GM19452 (cell line): ENCODE data around the gene RMRP.
"Not testable (repeated sequence)": the region's sequence is repeated elsewhere in the genome, so short reads cannot be mapped to it uniquely, and the experiment has no call there.

ENCODE experiments used
- ATAC-seq: cut with Tn5 transposase; IDR thresholded peaks from one replicate; pipeline ENCODE4 v1.9.1; 2021; ENCODE audit not compliant: unreplicated experiment

Gene RMRP

DNA sequence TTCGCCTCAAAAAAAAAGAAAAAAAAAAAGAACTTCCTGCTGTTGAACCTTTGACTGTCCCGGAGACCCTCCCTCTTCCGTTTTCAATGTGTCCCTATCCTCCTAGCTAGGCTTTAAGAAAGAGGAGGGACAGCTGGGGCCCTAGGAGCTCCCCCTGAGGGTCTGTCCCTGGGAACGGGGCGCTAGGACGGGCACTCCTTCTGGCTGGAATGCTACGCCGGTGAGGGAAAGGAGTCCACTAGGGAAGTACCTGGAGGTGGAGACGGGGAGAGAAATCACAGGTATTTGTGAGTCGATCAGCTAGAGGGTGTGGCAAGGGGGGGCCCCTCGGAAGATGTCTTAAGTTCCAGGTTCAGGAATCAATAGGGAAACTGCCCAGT is 11.7 kb downstream of the RMRP start:
- no peak for ATAC-seq

- not testable (repeated sequence) for ATAC-seq
Observed at GRCh38 chr9:35645736-35646135, 12.1 kb downstream of the RMRP start.

DNA sequence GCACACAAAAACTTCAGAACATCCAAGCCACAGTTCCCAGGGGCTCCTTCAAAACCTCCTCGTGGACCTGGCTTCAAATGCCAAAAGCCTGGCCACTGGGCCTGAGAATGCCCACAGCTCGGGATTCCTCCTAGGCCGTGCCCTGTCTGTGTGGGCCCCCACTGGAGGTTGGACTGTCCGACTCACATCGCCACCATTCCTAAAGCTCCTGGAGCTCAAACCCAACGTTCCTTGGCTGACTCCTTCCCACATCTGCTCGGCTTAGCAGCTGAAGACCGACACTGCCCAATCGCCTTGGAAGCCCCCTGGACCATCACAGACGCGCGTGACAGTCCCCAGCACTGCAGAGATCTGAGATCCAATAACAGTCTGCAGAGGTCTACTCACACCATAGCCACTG is 14.8 kb downstream of the RMRP start:
- no peak for ATAC-seq

DNA sequence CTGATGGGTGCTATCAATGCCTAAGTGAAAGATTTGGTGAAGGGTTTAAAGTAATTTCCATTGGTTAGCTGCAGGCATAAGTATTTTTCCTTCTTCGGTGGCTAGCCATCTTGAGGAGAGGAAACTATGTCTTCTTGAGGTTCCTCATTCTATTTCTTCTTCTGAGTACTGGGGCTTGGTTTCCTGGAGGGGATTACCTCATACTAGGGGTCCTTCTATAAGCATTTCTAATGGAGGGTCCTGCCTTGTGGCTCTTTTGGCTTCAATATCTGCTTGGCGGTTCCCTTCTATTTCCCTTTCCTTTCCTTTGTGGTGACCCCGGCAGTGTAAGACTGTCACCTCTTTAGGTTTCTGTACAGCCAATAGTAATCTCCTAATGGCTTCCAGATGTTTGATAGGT is 16.3 kb downstream of the RMRP start:
- ATAC-seq: not testable (repeated sequence)

DNA sequence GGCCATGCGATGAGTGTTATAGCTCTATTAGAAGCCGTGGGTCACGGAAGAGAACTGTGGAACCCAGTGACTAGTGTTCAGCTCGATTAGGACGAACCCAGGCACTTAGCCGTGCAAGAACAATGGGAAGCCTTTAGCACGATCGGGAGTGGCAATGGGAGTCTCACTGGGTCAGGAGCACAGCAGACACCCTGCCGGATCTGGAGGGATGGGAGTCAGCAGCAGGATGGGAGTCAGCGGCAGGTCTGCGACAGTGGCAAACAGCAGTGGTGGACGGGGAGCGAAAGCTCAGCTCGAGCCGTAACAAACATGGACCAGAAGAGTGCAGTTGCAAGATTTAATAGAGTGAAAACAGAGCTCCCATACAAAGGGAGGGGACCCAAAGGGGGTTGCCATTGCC is 17.4 kb downstream of the RMRP start:
- not testable (repeated sequence) for ATAC-seq

DNA sequence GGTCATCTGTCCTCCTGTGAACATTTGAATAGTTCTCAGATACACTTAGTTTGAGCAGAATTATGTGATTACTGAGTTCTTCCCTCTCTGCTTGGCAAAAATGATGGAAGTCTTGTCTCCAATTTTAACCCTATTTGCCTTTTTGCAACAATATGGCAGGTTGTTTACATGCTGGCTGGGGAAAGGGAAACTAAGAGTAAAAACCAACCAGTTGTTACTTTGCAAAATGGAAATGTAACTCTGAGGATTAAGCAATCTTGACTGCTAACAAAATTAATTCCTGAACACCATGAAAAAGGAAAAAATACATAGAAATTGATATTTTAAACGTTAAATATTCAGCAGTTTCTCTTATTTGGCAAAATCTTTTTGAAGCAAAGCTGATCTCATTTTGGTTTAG is 18.2 kb downstream of the RMRP start:
- no peak for ATAC-seq

DNA sequence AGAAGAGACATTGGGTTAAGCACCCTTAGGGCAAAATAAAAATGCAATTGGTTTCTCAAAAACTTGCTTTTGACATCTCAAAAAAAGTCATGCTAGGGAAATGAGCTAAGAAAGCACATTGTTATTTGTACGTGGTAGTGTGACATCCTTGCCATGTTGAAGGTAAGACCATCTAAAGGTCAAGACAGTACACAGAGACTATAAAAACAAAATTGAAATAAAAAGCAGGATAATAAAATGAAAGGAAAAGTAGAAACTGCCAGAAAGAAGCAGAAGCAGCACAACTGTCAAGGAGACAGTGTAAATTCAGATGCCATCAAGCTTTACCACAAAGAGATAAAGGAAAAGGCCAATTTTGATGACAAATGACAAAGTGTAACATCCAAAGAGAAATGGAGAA is 18.6 kb downstream of the RMRP start:
- not testable (repeated sequence) for ATAC-seq

- ATAC-seq: not testable (repeated sequence)
Observed at GRCh38 chr9:35638751-35639150, 19.1 kb downstream of the RMRP start.

GRCh38 chr9:35637427-35637955 is 20.3 kb downstream of the RMRP start:
- not testable (repeated sequence) for ATAC-seq

DNA sequence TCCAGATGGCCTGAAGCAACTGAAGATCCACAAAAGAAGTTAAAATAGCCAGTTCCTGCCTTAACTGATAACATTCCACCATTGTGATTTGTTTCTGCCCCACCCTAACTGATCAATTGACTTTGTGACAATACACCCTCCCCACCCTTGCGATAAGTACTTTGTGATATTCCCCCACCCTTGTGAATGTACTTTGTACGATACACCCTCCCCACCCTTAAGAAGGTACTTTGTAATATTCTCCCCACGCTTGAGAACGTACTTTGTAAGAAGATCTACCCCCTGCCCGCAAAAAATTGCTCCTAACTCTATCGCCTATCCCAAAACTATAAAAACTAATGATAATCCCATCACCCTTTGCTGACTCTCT is 21.0 kb downstream of the RMRP start:
- ATAC-seq: not testable (repeated sequence)

GRCh38 chr9:35636135-35636876 is 21.5 kb downstream of the RMRP start:
- ATAC-seq: no peak

DNA sequence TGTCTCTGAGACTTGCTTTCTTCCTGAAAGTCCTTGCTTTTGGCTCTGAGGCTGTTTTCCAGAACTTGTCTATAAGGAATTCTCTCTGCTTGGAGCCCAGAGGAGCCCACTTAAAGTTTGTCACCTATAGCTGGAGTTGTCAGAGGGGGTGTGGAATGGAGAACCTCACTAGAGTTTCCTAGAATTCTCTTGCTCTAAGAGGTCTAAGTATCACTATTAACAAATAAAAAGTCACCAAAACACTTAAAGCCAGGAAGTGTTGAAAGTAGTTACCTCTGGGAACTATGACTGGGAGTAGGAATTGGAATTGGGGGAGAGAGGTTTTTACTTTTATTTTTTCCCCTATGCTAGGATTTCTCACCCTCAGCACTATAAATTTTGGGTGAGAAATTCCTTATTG is 22.1 kb downstream of the RMRP start:
- ATAC-seq: no peak

DNA sequence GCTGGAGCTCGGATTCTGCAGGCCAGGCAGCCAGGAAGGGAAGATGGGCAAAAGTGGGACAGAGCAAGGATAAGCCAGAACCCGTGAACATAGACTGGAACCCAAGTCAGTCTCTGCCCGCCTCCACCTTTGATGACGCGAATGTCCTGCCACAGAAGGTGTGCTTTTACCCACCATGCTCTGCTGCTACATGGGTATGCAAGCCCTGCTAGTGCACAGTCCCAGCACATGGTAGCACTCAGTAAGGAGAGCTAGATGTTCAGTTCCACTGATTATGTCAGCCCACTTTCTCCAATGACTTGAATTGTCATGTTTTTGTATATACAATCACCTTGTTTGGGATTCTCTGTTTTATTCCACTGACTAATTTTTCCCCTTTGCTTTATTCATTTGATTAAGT is 28.2 kb downstream of the RMRP start:
- no peak for ATAC-seq

DNA sequence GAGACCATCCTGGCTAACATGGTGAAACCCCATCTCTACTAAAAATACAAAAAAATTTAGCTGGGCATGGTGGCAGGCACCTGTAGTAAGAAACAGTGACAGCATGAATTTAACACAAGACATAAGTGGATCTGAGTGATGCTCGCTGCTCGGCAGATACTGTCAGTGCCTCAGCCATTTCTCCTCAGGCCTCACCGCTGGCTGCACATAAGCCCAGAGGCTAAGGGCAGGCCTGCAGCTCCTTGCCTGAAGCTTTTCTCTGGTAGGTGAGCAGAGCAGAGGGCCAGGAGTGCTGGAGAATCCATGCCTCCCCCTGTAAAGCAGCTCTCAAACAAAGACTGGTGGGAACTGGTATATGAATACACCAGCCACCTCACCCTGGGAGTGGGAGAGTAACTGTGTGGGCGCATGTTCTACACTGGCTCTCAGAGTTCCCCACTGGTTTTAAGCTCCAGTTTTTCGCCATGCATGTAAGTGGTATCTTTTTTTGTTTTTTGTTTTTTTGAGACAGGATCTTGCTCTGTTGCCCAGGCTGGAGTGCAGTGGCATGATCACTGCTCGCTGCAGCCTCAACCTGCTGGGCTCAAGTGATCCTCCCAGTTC is 29.3 kb downstream of the RMRP start:
- no peak for ATAC-seq

DNA sequence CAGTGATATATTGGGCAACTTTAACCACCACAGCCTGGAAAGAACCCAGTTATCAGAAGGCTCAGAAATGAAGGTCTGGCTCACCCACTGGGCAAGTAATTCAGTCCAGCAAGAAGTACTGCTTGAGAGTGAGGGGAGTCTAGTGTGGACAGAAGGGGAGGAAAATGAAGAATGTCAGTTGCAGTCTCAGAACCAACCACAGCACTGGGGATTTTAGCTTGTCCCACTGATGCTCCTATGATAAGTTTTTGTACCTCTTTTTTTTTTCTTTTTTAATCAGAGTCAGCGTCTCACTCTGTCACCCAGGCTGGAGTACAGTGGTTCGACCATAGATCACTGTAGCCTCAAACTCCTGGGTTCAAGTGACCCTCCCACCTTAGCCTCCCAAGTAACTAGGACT is 30.2 kb downstream of the RMRP start:
- ATAC-seq: no peak

- peak; percentile 64 for ATAC-seq
Observed at GRCh38 chr9:35619800-35620158, 38.0 kb downstream of the RMRP start.

- peak; percentile 55 for ATAC-seq
Observed at GRCh38 chr9:35618854-35619799, 38.7 kb downstream of the RMRP start.

GRCh38 chr9:35618325-35618727 is 39.5 kb downstream of the RMRP start, which contains the start of gene CD72:
Gene CD72, minus strand, starts transcription at chr9:35618413. Its CDS starts 110 bp downstream, at chr9:35618303.
- ATAC-seq: no peak

DNA sequence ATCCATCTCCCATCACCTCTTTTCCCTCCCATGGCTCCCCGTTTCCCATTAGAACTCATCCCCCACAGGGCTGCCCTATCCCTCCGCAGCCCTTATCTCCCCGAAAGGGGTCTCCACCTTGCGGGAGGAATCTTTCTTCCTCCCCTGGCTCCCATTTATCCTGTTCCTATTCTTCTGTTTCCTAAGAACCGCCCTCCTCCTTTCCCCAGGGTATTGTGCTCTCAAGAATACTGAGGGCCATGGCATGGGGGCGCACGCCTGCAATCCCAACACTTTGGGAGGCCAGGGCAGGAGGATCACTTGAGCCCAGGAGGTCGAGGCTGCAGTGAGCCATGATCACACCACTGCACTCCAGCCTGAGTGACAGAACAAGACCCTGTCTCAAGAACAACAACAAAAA is 40.3 kb downstream of the RMRP start:
- no peak for ATAC-seq

DNA sequence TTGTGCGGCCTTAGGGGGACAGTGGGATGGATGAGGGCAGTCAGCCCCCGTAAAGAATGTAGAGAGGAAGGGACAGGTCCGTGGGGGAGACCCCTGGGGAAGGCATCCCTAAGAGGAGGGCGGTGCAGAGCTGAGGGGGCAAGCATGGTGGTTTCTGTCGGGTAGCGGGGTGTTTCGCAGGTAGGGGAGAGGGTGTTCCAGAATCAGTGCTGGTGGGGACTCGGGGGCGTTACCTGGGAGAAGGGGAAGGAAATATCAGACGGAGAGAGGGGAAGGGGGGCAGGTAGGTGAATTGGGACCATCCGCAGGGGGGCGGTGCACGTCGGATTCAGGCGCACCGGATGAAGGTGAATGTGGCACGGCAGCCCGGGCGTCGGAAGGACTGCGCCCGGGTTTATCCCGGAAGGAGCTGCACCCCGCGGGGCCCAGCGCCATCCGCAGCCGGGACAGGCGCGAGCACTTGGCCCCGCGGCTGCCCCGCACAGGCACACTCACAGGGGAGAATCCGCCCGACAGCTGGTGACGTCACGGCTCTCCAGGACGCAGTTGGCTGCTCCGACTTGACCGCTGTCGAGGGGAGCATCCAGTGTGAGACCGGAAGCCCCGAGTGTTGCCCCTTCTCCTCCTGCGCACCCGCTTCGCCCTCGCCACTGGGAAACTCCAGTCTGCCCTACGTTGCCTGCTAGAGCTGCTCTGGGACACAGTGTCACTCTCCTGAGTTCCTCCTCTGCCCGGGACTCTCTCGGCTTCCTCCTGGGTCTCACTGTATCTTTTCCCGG is 40.9 kb downstream of the RMRP start:
- no peak for ATAC-seq
